HEK293T (cell line): ENCODE measurements around the gene FCHSD1.

Experiments used
- CTCF ChIA-PET: fragments of 350-600 bp; formaldehyde crosslinking; extraction: SDS; loops from one replicate; lab custom pipeline; 2021; ENCODE audit warnings: antibody characterized with exemption, inconsistent platforms; lab: Yijun Ruan, JAX
- POLR2A ChIA-PET: fragments of 350-600 bp; formaldehyde crosslinking; extraction: SDS; loops from one replicate; lab custom pipeline; 2020; ENCODE audit warnings: antibody characterized with exemption, inconsistent platforms; lab: Yijun Ruan, JAX
- DNase-seq: peaks from one replicate; pipeline ENCODE4 v3.0.0; 2012; ENCODE audit warnings: mixed read lengths; ENCODE audit errors: extremely low spot score
- ARNT ChIP-seq: fragments of 450-650 bp; IDR thresholded peaks from 2 replicates; pipeline ENCODE4 v1.6.1; 2017; ENCODE audit warnings: mild to moderate bottlenecking
- BHLHE40 ChIP-seq: fragments of 450-650 bp; IDR thresholded peaks from 2 replicates; pipeline ENCODE4 v1.6.1; 2016; ENCODE audit warnings: mild to moderate bottlenecking, moderate library complexity, borderline replicate concordance
- CTBP1 ChIP-seq: fragments of 450-650 bp; IDR thresholded peaks from 2 replicates; pipeline ENCODE4 v1.6.1; 2016; ENCODE audit warnings: borderline replicate concordance
- ELF4 ChIP-seq: fragments of 450-650 bp; IDR thresholded peaks from 2 replicates; pipeline ENCODE4 v1.6.1; 2017; ENCODE audit warnings: antibody characterized with exemption
- FOXA1 ChIP-seq: fragments of 450-650 bp; IDR thresholded peaks from 2 replicates; pipeline ENCODE4 v1.6.1; 2016; ENCODE audit warnings: mild to moderate bottlenecking
- FOXK2 ChIP-seq: fragments of 450-650 bp; IDR thresholded peaks from 2 replicates; pipeline ENCODE4 v1.6.1; 2016; ENCODE audit warnings: mild to moderate bottlenecking
- FOXM1 ChIP-seq: fragments of 450-650 bp; IDR thresholded peaks from 2 replicates; pipeline ENCODE4 v1.6.1; 2017; ENCODE audit warnings: mild to moderate bottlenecking, borderline replicate concordance
- HDGF ChIP-seq: fragments of 450-650 bp; IDR thresholded peaks from 2 replicates; pipeline ENCODE4 v1.6.1; 2017; ENCODE audit warnings: antibody characterized with exemption, borderline replicate concordance
- L3MBTL2 ChIP-seq: fragments of 450-650 bp; conservative IDR thresholded peaks from 2 replicates; pipeline ENCODE4 v1.6.1; 2016; ENCODE audit warnings: mild to moderate bottlenecking
- LEF1 ChIP-seq: fragments of 450-650 bp; IDR thresholded peaks from 2 replicates; pipeline ENCODE4 v1.6.1; 2017; ENCODE audit warnings: mild to moderate bottlenecking, borderline replicate concordance
- NFRKB ChIP-seq: fragments of 450-650 bp; IDR thresholded peaks from 2 replicates; pipeline ENCODE4 v1.6.1; 2016; ENCODE audit warnings: mild to moderate bottlenecking, moderate library complexity
- SP1 ChIP-seq: fragments of 450-650 bp; IDR thresholded peaks from 2 replicates; pipeline ENCODE4 v1.6.1; 2017
- SUZ12 ChIP-seq: fragments of 450-650 bp; IDR thresholded peaks from 2 replicates; pipeline ENCODE4 v1.6.1; 2016; ENCODE audit warnings: mild to moderate bottlenecking
- TARDBP ChIP-seq: fragments of 450-650 bp; IDR thresholded peaks from 2 replicates; pipeline ENCODE4 v1.6.1; 2016
- ZNF384 ChIP-seq: fragments of 450-650 bp; IDR thresholded peaks from 2 replicates; pipeline ENCODE4 v1.6.1; 2016
- TF ChIP-seq, protein P1 (sequence below): fragments of 450-650 bp; IDR thresholded peaks from 2 replicates; pipeline ENCODE4 v1.6.1; 2016

Gene FCHSD1

DNA sequence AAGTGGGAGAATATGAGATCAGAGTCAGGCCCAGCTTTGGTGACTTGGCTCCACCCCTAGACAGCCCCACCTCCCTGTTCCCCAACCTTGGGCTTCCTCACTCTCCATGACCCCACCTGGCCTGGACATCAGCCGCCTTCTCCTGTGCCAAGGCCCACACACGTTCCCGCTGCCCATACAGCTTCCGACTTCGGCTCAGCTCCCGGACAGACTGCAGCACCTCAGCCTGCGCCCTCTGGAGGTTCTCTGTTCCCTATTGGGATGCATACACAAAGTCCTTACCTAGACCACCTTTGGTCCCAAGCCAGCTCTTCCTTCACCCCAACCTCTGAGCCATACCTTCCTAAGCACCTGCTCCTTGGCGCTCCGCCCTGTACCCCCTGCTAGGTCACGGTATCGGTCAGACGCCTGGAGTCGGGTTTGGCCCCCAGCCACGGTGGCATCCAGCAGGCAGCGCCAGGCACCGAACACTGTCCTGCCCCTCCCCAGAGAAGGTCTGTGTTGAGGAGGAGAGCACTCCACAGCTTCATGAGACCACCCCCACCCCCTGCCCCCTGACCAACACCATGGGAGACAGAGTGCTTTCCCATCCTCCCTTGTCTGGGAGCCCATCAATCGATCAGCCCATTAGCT, 2.0 kb downstream of the FCHSD1 start:
- TF ChIP-seq NFRKB (no peak), HDGF (no peak), FOXA1 (no peak), LEF1 (no peak), TARDBP (no peak), SP1 (no peak), FOXM1 (no peak), ELF4 (no peak), CTBP1 (no peak), ZNF384 (no peak), SUZ12 (no peak), FOXK2 (no peak), L3MBTL2 (no peak), ARNT (no peak), BHLHE40 (no peak)
- TF ChIP-seq, protein P1, sequence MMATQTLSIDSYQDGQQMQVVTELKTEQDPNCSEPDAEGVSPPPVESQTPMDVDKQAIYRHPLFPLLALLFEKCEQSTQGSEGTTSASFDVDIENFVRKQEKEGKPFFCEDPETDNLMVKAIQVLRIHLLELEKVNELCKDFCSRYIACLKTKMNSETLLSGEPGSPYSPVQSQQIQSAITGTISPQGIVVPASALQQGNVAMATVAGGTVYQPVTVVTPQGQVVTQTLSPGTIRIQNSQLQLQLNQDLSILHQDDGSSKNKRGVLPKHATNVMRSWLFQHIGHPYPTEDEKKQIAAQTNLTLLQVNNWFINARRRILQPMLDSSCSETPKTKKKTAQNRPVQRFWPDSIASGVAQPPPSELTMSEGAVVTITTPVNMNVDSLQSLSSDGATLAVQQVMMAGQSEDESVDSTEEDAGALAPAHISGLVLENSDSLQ = no peak
- no peak for DNase-seq
- POLR2A ChIA-PET = interaction anchor here (1.0 to 1.2 kb wide), 2 partner anchors 12 to 274 kb away, joined by 3 to 5 read pairs; partner anchors contain the start of genes DELE1, HDAC3 and RELL2
- CTCF ChIA-PET = no interaction called here

GRCh38 chr5:141647851-141648250, 3.4 kb downstream of the FCHSD1 start:
- ChIA-PET POLR2A (interaction anchor here (1.3 to 2.9 kb wide), 2 partner anchors 11 to 322 kb away, joined by 3 to 27 read pairs; partner anchors contain the start of genes HDAC3 and RELL2), CTCF (interaction anchor here (0.9 kb wide), 1 partner anchor 56 kb away, joined by 4 read pairs; no protein-coding TSS in a partner anchor)
- TF ChIP-seq FOXA1 = no peak
- no peak for DNase-seq

DNA sequence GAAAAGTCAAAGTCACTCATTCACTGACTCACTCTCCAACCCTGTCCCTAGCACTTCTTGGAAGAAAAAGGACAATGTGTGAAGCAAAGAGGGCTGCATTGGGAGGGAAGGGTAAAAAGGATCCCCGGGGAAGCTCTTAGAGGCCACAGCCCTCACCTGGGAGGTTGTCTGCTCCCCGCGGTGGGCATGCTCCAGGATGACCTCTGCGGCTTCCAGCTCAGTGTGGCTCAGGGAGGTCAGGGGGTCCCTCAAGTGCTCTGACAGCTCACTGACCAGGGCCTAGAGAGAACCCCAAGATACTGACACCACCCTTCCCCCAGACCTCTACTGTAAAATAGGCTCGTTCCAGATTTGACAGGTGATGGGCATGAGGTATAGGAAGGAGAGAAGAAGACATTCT, 4.0 kb downstream of the FCHSD1 start:
- TF ChIP-seq ARNT (no peak), LEF1 (no peak), NFRKB (no peak), FOXM1 (no peak), HDGF (no peak), CTBP1 (no peak), SP1 (no peak), FOXA1 (no peak), L3MBTL2 (no peak), ZNF384 (no peak), BHLHE40 (no peak), FOXK2 (no peak), SUZ12 (no peak), TARDBP (no peak), ELF4 (no peak)
- TF ChIP-seq, protein P1 = no peak
- ChIA-PET CTCF (interaction anchor here (0.7 to 0.9 kb wide), 3 partner anchors 9 to 80 kb away, joined by 4 to 5 read pairs (median 5); no protein-coding TSS in a partner anchor), POLR2A (interaction anchor here (1.3 to 2.9 kb wide), 2 partner anchors 10 to 322 kb away, joined by 3 to 27 read pairs; partner anchors contain the start of genes HDAC3 and RELL2)
- DNase-seq = no peak

DNA sequence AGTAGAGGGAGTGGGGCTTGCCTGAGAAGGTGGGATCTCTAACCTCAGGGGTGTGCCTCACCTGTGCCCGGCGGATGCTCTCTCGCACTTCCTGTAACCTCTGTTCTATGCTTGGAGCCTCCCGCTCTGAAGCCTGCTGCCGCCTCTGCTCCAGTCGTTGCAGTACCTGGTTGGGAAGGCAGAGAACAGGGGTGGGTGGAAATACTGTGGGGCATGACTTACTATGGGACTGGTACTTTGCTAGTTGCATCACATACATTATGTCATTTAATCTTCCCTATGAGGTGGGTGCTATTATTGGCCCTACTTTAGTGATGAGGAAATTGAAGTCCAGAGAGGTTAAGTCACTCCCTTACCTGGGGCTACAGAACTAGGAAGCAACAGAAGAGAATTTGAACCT, 5.2 kb downstream of the FCHSD1 start:
- ChIA-PET POLR2A (interaction anchor here (2.9 kb wide), 1 partner anchor 9 kb away, joined by 27 read pairs; the partner anchor contains the start of genes HDAC3 and RELL2), CTCF (no interaction called here)
- no peak for TF ChIP-seq ZNF384
- no peak for TF ChIP-seq ELF4
- no peak for TF ChIP-seq SUZ12
- TF ChIP-seq NFRKB = no peak
- TF ChIP-seq SP1 = no peak
- no peak for TF ChIP-seq FOXA1
- TF ChIP-seq, protein P1 = no peak
- TF ChIP-seq L3MBTL2 = no peak
- TF ChIP-seq BHLHE40 = no peak
- no peak for DNase-seq

DNA sequence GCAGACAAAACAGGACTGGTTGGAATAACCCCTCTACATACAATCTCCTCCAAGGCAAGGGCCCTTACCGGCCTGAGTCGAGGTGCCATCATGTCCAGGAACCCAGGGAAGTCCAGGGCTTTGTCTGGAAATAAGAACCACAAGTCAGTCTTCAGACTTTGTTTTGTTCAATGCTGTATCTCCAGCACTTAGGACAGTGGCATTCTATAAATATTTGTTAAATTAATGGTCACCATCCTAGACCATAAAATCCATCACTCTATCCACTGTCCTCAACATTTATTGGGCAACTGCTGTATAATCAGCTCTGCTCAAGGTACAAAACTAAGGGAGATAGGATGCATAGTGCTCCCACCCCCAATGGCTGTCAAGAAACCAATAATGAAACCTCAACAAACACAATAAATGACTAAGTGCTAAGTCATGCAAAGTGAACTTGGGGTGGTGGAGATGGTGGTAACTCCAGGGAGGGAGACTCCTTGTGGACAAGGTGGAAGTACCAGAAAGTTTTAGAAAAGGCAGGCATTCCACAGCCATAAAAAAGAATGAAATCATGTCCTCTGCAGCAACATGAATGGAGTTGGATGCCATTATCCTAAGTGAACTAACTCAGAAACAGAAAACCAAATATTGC, 9.5 kb downstream of the FCHSD1 start:
- no peak for DNase-seq
- CTCF ChIA-PET = interaction anchor here (1.2 kb wide), 1 partner anchor 50 kb away, joined by 4 read pairs; no protein-coding TSS in a partner anchor
- TF ChIP-seq ZNF384 (no peak), SUZ12 (no peak), TARDBP (no peak), ELF4 (no peak), FOXK2 (no peak), FOXM1 (no peak), HDGF (no peak), BHLHE40 (no peak), ARNT (no peak), SP1 (no peak), CTBP1 (no peak), L3MBTL2 (no peak), FOXA1 (no peak), LEF1 (no peak), NFRKB (no peak)
- TF ChIP-seq, protein P1 = no peak
- POLR2A ChIA-PET = interaction anchor here (1.4 kb wide), 1 partner anchor 9 kb away, joined by 5 read pairs; the partner anchor contains the start of gene FCHSD1
